Spleen (tissue), 11 donors: ENCODE data around the gene SRD5A1. TPM values are rescaled to one million over a fixed set of nuclear protein-coding genes. Genes with fewer than 3 reads are reported as not detected.

ENCODE experiments used
- DNase-seq: peaks from one replicate; pipeline ENCODE4 v3.0.0-alpha.2; 2020
- H3K27ac ChIP-seq, 8 donors: fragments of 200-600 bp; sonication (generic) in 7 of 8; 1 replicate in 4 of 8; 2 replicates in 4 of 8; pipeline versions ENCODE4 v1.5.0 to v1.8.0; 2016 to 2021; ENCODE audit warnings: inconsistent platforms in 4 of 8, mild to moderate bottlenecking in 4 of 8, moderate library complexity in 1 of 8
- H3K27me3 ChIP-seq, 7 donors: fragments of 200-600 bp; sonication (generic) in 6 of 7; replicated peaks in 1 of 7; 1 replicate in 4 of 7; 2 replicates in 3 of 7; pipeline versions ENCODE4 v1.5.0 to v1.8.0; 2016 to 2021; ENCODE audit warnings: inconsistent platforms in 3 of 7, mild to moderate bottlenecking in 1 of 7
- H3K36me3 ChIP-seq, 6 donors: fragments of 200-600 bp; sonication (generic) in 5 of 6; 1 replicate in 4 of 6; 2 replicates in 2 of 6; pipeline versions ENCODE4 v1.5.0 to v1.8.0; 2016 to 2021; ENCODE audit warnings: inconsistent platforms in 2 of 6
- H3K4me1 ChIP-seq, 6 donors: fragments of 200-600 bp; sonication (generic) in 5 of 6; 1 replicate in 3 of 6; 2 replicates in 3 of 6; pipeline versions ENCODE4 v1.5.0 to v1.8.0; 2016 to 2021; ENCODE audit warnings: inconsistent platforms in 3 of 6
- H3K4me3 ChIP-seq, 8 donors: fragments of 200-600 bp; sonication (generic) in 7 of 8; 1 replicate in 4 of 8; 2 replicates in 4 of 8; pipeline versions ENCODE4 v1.5.0 to v1.8.0; 2016 to 2021; ENCODE audit warnings: inconsistent platforms in 4 of 8, mild to moderate bottlenecking in 4 of 8, moderate library complexity in 2 of 8
- H3K9me3 ChIP-seq, 8 donors: fragments of 200-600 bp; sonication (generic) in 7 of 8; 1 replicate in 4 of 8; 2 replicates in 4 of 8; pipeline versions ENCODE4 v1.5.0 to v1.8.0; 2016 to 2021; ENCODE audit warnings: inconsistent platforms in 4 of 8
- CTCF ChIP-seq, 11 experiments: fragments of 200-600 bp in 7 of 11; fragments of 450-650 bp in 4 of 11; sonication (generic) in 4 of 11; IDR thresholded peaks in 8 of 11; conservative IDR thresholded peaks in 3 of 11; 1 replicate in 7 of 11; 2 replicates in 4 of 11; pipeline versions ENCODE4 v1.4.0 to v1.8.0; 2016 to 2021; ENCODE audit warnings: antibody characterized with exemption in 11 of 11, inconsistent platforms in 4 of 11, mild to moderate bottlenecking in 1 of 11
- POLR2A ChIP-seq, 3 donors: fragments of 450-650 bp; IDR thresholded peaks; one replicate each; pipeline ENCODE4 v1.5.1; 2017; ENCODE audit warnings: antibody characterized with exemption in 3 of 3, mild to moderate bottlenecking in 1 of 3
- POLR2AphosphoS5 ChIP-seq, 3 donors: sonication (generic); formaldehyde crosslinking; IDR thresholded peaks; one replicate each; pipeline ENCODE4 v1.5.1; 2017; ENCODE audit warnings: antibody characterized with exemption in 3 of 3
- WGBS, 5 donors: extraction: QIAGEN DNeasy Blood & Tissue Kit in 3 of 5; methylation state at CpG; one replicate each; pipeline versions ENCODE4 v1.1.5 to v1.1.7; 2013 to 2018; 5-methylcytosine and 5-hydroxymethylcytosine counted together
- intact Hi-C: fragments of 100-400 bp; cut with DNase I; formaldehyde crosslinking; loops from one replicate; pipeline ENCODE4 v1.15.0; 2023; ENCODE audit warnings: low total_unique reads
- polyA plus RNA-seq, 3 donors: library from polyadenylated mRNA; stranded (reverse); fragments of 200-250 nt; gene quantifications; one replicate each; pipeline ENCODE4 v1.2.1, GENCODE V29; 2013
- total RNA-seq, 7 donors: library from RNA; depleted of rRNA in 3 of 7; stranded (reverse); fragments of >200 nt in 3 of 7; fragmentation: NEBNext Ultra II Directional in 4 of 7; extraction: Animal tissue kit (Norgen Biotek cat#: 25700) in 4 of 7; gene quantifications; one replicate each; pipeline versions ENCODE4 v1.1.0 to v1.2.1, GENCODE V29; 2016 to 2021
- donor health status: healthy with polysubstance abuse.
- donor health status: DM: no; HTN: no; CAD: no; lungs with moderate emphysema.
- donor health status: DM: no; HTN: no; CAD: no.
- donor health status: Bipolar disorder and iron deficiency.
- donor health status: healthy.
- donor health status: DM: no; HTN: no; CAD: no.
- donor health status: DM: yes; HTN: yes; CAD: no.

Gene SRD5A1
- total and polyA plus RNA-seq, 10 donors, result 2.5 to 9.3 (median 5.7) TPM

GRCh38 chr5:6723122-6723815 lies 90.0 kb downstream of the SRD5A1 start:
- Histone ChIP-seq H3K4me3 (no peak overlapping the region), H3K27me3 (no peaks in the 10 kb centered on the region), H3K36me3 (peaks cover 0 to 44% (median 2%) of the 10 kb centered on the region in 6 donors), H3K4me1 (peaks cover 22 to 100% (median 78%) of the 10 kb centered on the region in 6 donors), H3K27ac (peak overlapping the region in 4 of 8 donors; percentile 73 to 82 (median 76)), H3K9me3 (no peaks in the 10 kb centered on the region)
- TF ChIP-seq CTCF (IDR thresholded peaks at IDR 0.05 in 8 of 11, conservative IDR thresholded peaks at IDR 0.05 in 3 of 11) (no peak), POLR2A (IDR thresholded peaks at IDR 0.05) (no peak), POLR2AphosphoS5 (IDR thresholded peaks at IDR 0.05) (no peak)
- intact Hi-C loops, result no loop called here
- WGBS, 5 donors, result 60 to 63% (median 62%) methylated on average over 14 of the region's 14 CpGs
- DNase-seq, result no peak

- TF ChIP-seq CTCF (IDR thresholded peaks at IDR 0.05 in 8 of 11, conservative IDR thresholded peaks at IDR 0.05 in 3 of 11) (no peak), POLR2A (IDR thresholded peaks at IDR 0.05) (no peak), POLR2AphosphoS5 (IDR thresholded peaks at IDR 0.05) (no peak)
- DNase-seq, result no peak
- Histone ChIP-seq H3K36me3 (peaks cover 0 to 43% (median 2%) of the 10 kb centered on the region in 6 donors), H3K27ac (peak overlapping the region in 1 of 8 donors; percentile 82), H3K4me3 (no peak overlapping the region), H3K4me1 (peaks cover 22 to 100% (median 78%) of the 10 kb centered on the region in 6 donors), H3K9me3 (no peaks in the 10 kb centered on the region), H3K27me3 (no peaks in the 10 kb centered on the region)
- intact Hi-C loops, result no loop called here
- WGBS, 5 donors, result 88 to 92% (median 89%) methylated on average over 12 of the region's 12 CpGs
These were observed 90.6 kb downstream of the SRD5A1 start for GRCh38 chr5:6723816-6724300.

Other genes with a start within 250 kb of the SRD5A1 start
- gene UBE2QL1, start 184.6 kb upstream of the SRD5A1 start, total RNA-seq, result under 1 TPM in 6 of 7 donors, not detected in 1; 0.15 to 0.77 (median 0.32) TPM
- gene UBE2QL1, start 184.6 kb upstream of the SRD5A1 start, polyA plus RNA-seq, result under 1 TPM; 0.03 to 0.08 (median 0.04) TPM
- gene NSUN2, start 396 bp upstream of the SRD5A1 start, total RNA-seq, result 10 to 100 TPM; 53.1 to 77.8 (median 57.6) TPM
- gene NSUN2, start 396 bp upstream of the SRD5A1 start, polyA plus RNA-seq, result 10 to 100 TPM; 42.4 to 63.3 (median 49.8) TPM
- gene TENT4A, start 80.0 kb downstream of the SRD5A1 start, total RNA-seq, result 10 to 100 TPM; 26.3 to 44.8 (median 37.0) TPM
- gene TENT4A, start 80.0 kb downstream of the SRD5A1 start, polyA plus RNA-seq, result 10 to 100 TPM in 2 of 3 donors, 1 to 10 TPM in 1; 7.1 to 16.5 (median 12.9) TPM